ENCODE measurements around the gene CLIC4.
"Not testable (repeated sequence)": the region's sequence is repeated elsewhere in the genome, so short reads cannot be mapped to it uniquely, and the experiment has no call there.

- TF ChIP-seq, protein P1, sequence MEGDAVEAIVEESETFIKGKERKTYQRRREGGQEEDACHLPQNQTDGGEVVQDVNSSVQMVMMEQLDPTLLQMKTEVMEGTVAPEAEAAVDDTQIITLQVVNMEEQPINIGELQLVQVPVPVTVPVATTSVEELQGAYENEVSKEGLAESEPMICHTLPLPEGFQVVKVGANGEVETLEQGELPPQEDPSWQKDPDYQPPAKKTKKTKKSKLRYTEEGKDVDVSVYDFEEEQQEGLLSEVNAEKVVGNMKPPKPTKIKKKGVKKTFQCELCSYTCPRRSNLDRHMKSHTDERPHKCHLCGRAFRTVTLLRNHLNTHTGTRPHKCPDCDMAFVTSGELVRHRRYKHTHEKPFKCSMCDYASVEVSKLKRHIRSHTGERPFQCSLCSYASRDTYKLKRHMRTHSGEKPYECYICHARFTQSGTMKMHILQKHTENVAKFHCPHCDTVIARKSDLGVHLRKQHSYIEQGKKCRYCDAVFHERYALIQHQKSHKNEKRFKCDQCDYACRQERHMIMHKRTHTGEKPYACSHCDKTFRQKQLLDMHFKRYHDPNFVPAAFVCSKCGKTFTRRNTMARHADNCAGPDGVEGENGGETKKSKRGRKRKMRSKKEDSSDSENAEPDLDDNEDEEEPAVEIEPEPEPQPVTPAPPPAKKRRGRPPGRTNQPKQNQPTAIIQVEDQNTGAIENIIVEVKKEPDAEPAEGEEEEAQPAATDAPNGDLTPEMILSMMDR (conservative IDR thresholded peaks at IDR 0.05; ENCODE audit: low read length): not testable (repeated sequence)
- TF ChIP-seq EZH2phosphoT487 (IDR thresholded peaks at IDR 0.05; ENCODE audit: borderline replicate concordance): not testable (repeated sequence)
These were observed 11.9 kb upstream of the CLIC4 start for GRCh38 chr1:24733342-24733741.
